HUES64 (cell line): ENCODE results near the gene OXTR. TPM values are rescaled to one million over a fixed set of nuclear protein-coding genes. Genes with fewer than 3 reads are reported as not detected.

Experiments used
- H3K27ac ChIP-seq: 2 replicates; pipeline ENCODE4 v1.7.0; 2013; ENCODE audit warnings: low read depth, low read length, inconsistent platforms
- H3K27me3 ChIP-seq: 2 replicates; pipeline ENCODE4 v1.6.1; 2013; ENCODE audit warnings: mild to moderate bottlenecking, low read length; ENCODE audit not compliant: insufficient read depth
- H3K36me3 ChIP-seq: 2 replicates; pipeline ENCODE4 v1.6.1; 2013; ENCODE audit warnings: mild to moderate bottlenecking, low read length; ENCODE audit not compliant: insufficient read depth
- H3K4me1 ChIP-seq: 2 replicates; pipeline ENCODE4 v1.6.1; 2013; ENCODE audit warnings: mild to moderate bottlenecking, low read length, moderate library complexity; ENCODE audit not compliant: insufficient read depth
- H3K4me3 ChIP-seq: 2 replicates; pipeline ENCODE4 v1.5.1; 2013; ENCODE audit warnings: mild to moderate bottlenecking, low read length, moderate library complexity
- H3K9ac ChIP-seq: 2 replicates; pipeline ENCODE4 v1.6.1; 2013; ENCODE audit warnings: mild to moderate bottlenecking, low read depth, low read length
- H3K9me3 ChIP-seq: 2 replicates; pipeline ENCODE4 v1.6.1; 2013; ENCODE audit warnings: low read depth, low read length; ENCODE audit not compliant: insufficient read depth
- WGBS: fragments of 150-250, 120-280 bp; methylation state at CpG from one replicate; pipeline ENCODE4 v1.1.7; 2013; ENCODE audit warnings: missing lambda C conversion rate; 5-methylcytosine and 5-hydroxymethylcytosine counted together
- polyA plus RNA-seq, 2 experiments: library from polyadenylated mRNA; stranded (reverse); fragments of 50-300 nt; gene quantifications; one replicate each; pipeline ENCODE4 v1.2.3, GENCODE V29; 2013

The OXTR gene
- 1.7 TPM for polyA plus RNA-seq (2013, experiment 1 of 2)
- 2.5 TPM for polyA plus RNA-seq (2013, experiment 2 of 2)

DNA sequence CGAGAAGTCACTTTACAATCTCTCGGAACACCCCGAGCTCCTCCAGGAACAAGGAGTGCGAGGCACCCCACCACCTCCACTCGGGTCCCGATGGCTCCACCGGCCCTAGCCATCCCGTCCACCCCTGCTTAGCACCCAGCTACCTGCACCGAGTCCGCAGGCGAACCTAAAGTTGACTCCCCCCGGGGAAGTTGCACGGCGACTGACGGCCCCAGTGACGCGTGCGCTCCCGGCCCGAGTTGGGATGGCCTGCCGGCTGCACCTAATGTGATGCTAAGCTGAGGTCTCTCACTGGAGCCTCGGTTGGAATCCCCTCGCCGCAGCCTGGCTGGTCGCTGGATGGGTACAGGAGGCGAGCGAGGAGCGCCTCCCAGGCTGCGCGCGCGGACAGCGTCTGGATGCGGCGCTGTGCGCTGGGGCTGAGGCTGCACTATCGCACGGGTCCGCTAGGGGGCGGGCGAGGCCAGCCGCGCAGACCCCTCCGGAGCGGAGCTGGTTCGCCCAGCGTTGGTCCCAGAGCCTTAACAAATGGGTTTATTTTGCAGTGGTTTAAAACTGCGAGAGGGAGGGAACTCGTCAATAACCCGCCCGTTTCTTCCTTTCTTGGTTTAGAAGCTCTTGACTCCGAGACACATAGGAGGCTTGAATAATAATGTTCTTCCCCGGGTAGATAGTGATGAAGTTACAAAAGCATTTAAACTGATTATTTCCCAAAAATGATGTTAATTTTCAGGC, at the start of gene OXTR:
OXTR (minus strand) TSS at position 526 of the 735 bp plus-strand sequence. CDS start 1,426 bp downstream, outside the sequence.
- Histone ChIP-seq H3K9me3 (no peaks in the 10 kb centered on the region), H3K36me3 (no peaks in the 10 kb centered on the region), H3K4me1 (peaks cover 26% of the 10 kb centered on the region), H3K4me3 (peak within 1 kb of the TSS; percentile 46), H3K9ac (no peak within 1 kb of the TSS), H3K27me3 (peaks cover 65% of the 10 kb centered on the region), H3K27ac (no peak within 1 kb of the TSS; the same call in 1 of the 2 replicates)
- 4% methylated on average over 52 of the region's 53 CpGs for WGBS

DNA sequence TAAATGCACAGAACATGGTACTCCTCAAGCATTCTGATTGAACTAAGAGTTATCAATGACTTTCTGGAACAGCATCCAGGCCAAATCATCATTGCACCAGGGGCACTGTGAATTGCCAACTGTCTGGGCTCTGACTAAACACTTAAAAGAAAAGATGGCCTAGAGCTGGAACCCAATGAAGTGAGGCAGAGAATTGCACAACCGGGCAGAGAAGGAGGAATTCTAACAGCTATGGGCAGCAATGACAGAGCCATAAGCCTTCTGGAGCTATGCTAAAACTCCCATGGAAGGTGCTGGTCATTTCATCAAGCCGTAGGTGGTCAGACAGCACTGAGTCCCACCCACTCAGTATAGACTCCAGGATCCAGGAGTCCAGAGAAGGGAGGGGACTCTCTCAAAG, 48.1 kb upstream of the OXTR start:
- no peak overlapping the region for H3K27ac ChIP-seq
- 90% methylated on average over 2 of the region's 2 CpGs for WGBS
- H3K9me3 ChIP-seq: peaks cover 17% of the 10 kb centered on the region
- H3K4me1 ChIP-seq: no peaks in the 10 kb centered on the region
- H3K9ac ChIP-seq: no peak overlapping the region
- no peak overlapping the region for H3K4me3 ChIP-seq
- H3K36me3 ChIP-seq: no peaks in the 10 kb centered on the region
- no peaks in the 10 kb centered on the region for H3K27me3 ChIP-seq

GRCh38 chr3:8816106-8816505, 46.7 kb upstream of the OXTR start:
- Histone ChIP-seq H3K4me1 (no peaks in the 10 kb centered on the region), H3K4me3 (no peak overlapping the region), H3K9ac (no peak overlapping the region), H3K27ac (no peak overlapping the region), H3K27me3 (no peaks in the 10 kb centered on the region), H3K9me3 (peaks cover 17% of the 10 kb centered on the region), H3K36me3 (no peaks in the 10 kb centered on the region)
- WGBS: 97% methylated on average over 6 of the region's 6 CpGs

DNA sequence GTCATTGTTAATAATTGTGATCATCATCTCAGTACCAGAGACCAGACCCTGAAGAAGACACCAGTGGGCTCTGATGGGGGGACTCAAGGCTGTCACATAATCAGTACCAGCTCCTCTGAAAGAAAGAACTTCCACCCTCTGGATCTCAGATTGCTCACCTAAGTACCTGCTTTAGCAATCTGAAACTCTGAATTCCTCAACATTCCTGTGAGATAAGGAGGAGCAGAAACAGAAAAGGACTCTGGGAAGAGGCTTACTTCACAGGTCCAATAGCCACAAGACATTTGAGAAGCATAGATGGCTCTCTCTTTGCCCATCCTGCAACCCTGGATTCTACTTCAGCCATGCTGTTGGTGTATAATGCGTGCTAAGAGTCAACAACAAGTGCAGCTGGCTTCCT, 44.0 kb upstream of the OXTR start:
- Histone ChIP-seq H3K9ac (no peak overlapping the region), H3K4me3 (no peak overlapping the region), H3K9me3 (0 out of 2 replicates have a peak, but pooled peaks cover 3% of the 10 kb centered on the region), H3K4me1 (no peaks in the 10 kb centered on the region), H3K27me3 (no peaks in the 10 kb centered on the region), H3K36me3 (no peaks in the 10 kb centered on the region), H3K27ac (no peak overlapping the region)
- 93% methylated on average over 1 of the region's 1 CpG for WGBS

- H3K36me3 ChIP-seq: no peaks in the 10 kb centered on the region
- no peaks in the 10 kb centered on the region for H3K4me1 ChIP-seq
- WGBS: 100% methylated on average over 2 of the region's 2 CpGs
- H3K4me3 ChIP-seq: no peak overlapping the region
- no peak overlapping the region for H3K27ac ChIP-seq
- H3K9me3 ChIP-seq: no peaks in the 10 kb centered on the region
- H3K9ac ChIP-seq: no peak overlapping the region
- no peaks in the 10 kb centered on the region for H3K27me3 ChIP-seq
These were observed 41.1 kb upstream of the OXTR start for GRCh38 chr3:8810561-8810960.

GRCh38 chr3:8805774-8806173, 36.4 kb upstream of the OXTR start:
- Histone ChIP-seq H3K27ac (no peak overlapping the region), H3K4me3 (no peak overlapping the region), H3K9me3 (no peaks in the 10 kb centered on the region), H3K27me3 (no peaks in the 10 kb centered on the region), H3K36me3 (no peaks in the 10 kb centered on the region), H3K4me1 (no peaks in the 10 kb centered on the region), H3K9ac (no peak overlapping the region)
- 92% methylated on average over 2 of the region's 2 CpGs for WGBS

- Histone ChIP-seq H3K9me3 (peaks cover 8% of the 10 kb centered on the region; the same call in 1 of the 2 replicates), H3K27me3 (no peaks in the 10 kb centered on the region), H3K36me3 (no peaks in the 10 kb centered on the region), H3K4me3 (no peak overlapping the region), H3K27ac (no peak overlapping the region), H3K4me1 (no peaks in the 10 kb centered on the region), H3K9ac (no peak overlapping the region)
- 91% methylated on average over 2 of the region's 3 CpGs for WGBS
These were observed 32.8 kb upstream of the OXTR start for GRCh38 chr3:8802256-8802655.

- H3K27ac ChIP-seq: no peak overlapping the region
- H3K27me3 ChIP-seq: no peaks in the 10 kb centered on the region
- H3K4me1 ChIP-seq: no peaks in the 10 kb centered on the region
- no peak overlapping the region for H3K4me3 ChIP-seq
- H3K36me3 ChIP-seq: no peaks in the 10 kb centered on the region
- H3K9me3 ChIP-seq: peaks cover 8% of the 10 kb centered on the region; the same call in 1 of the 2 replicates
- no peak overlapping the region for H3K9ac ChIP-seq
- WGBS: 78% methylated on average over 3 of the region's 3 CpGs
These were observed 30.6 kb upstream of the OXTR start for GRCh38 chr3:8800016-8800415.

- 91% methylated on average over 2 of the region's 3 CpGs for WGBS
These were observed 24.8 kb upstream of the OXTR start for GRCh38 chr3:8794247-8794646.

DNA sequence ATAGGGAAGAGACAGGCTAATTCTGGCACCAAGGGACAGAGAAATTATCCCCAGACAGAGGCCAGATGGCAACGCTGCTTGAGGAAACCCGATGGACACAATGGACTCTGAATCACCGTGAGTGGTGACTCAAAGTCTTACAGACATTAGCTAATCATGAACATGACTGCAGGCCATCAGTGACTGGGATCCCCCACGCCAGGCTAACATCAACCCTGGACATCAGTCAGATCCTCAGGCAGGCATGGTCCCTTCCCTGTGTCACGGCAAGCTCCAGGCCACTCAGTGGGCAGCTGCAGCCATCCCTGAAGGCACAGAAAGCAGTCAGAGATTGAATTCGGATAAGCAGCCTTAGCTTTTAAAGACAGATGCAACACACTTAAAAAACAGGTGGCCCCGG, 23.8 kb upstream of the OXTR start:
- H3K9ac ChIP-seq: no peak overlapping the region
- H3K4me1 ChIP-seq: no peaks in the 10 kb centered on the region
- no peaks in the 10 kb centered on the region for H3K9me3 ChIP-seq
- WGBS: 93% methylated on average over 7 of the region's 7 CpGs
- no peak overlapping the region for H3K4me3 ChIP-seq
- H3K27ac ChIP-seq: no peak overlapping the region
- no peaks in the 10 kb centered on the region for H3K27me3 ChIP-seq
- H3K36me3 ChIP-seq: no peaks in the 10 kb centered on the region

More at GRCh38 chr3:8794247-8794646, 24.8 kb upstream of the OXTR start:
- Histone ChIP-seq H3K9me3 (no peaks in the 10 kb centered on the region), H3K36me3 (no peaks in the 10 kb centered on the region), H3K9ac (no peak overlapping the region), H3K4me3 (no peak overlapping the region), H3K27me3 (no peaks in the 10 kb centered on the region), H3K4me1 (no peaks in the 10 kb centered on the region), H3K27ac (no peak overlapping the region)

- Histone ChIP-seq H3K27ac (no peak overlapping the region), H3K9me3 (no peaks in the 10 kb centered on the region), H3K4me3 (no peak overlapping the region), H3K4me1 (no peaks in the 10 kb centered on the region), H3K9ac (no peak overlapping the region), H3K36me3 (no peaks in the 10 kb centered on the region), H3K27me3 (no peaks in the 10 kb centered on the region)
- WGBS: 85% methylated on average over 2 of the region's 2 CpGs
These were observed 21.1 kb upstream of the OXTR start for GRCh38 chr3:8790529-8790928.
